Activated CD4-positive, alpha-beta T cell treated with anti-CD3 and anti-CD28 coated beads for 4 hours (primary cell): ENCODE measurements around the gene GXYLT1.
"Not testable (repeated sequence)": the region's sequence is repeated elsewhere in the genome, so short reads cannot be mapped to it uniquely, and the experiment has no call there.

Source experiments
- DNase-seq, 2 donors: peaks; one replicate each; pipeline ENCODE4 v3.0.0-alpha.2; 2020

Gene GXYLT1

DNA sequence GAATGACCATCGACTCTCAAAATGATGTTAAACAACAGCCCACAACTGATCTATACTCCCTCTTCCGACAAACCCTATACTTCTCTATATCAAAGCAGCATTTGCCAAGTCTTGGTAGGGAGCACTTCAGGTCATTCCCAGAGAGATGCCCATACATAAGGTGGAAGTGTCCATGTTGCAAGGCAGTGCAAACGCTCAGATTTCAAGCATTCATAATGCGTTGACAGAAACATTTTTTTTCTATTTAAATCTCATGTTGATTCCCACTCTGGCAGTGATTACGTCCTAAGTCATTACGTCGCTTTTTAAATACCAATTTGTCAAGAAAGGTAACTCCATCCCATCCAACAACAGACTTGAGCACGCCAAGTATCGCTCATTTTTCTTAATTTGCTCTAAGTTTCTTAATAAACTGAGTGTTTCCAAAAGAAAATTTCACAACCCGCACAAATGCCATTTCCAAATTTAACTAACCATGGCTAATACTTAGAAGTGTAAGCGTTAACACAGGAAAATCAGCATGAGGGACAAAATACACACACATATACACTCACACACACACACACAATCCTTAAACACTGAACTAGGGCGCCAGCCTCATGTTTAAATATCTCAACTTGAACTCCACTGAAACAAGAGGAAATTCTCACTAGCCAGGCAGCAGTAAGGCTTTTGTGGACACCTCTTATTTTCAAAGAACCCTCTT is 1.1 kb downstream of the GXYLT1 start:
- no peak for DNase-seq

GRCh38 chr12:42141981-42142606 is 2.6 kb downstream of the GXYLT1 start:
- no peak for DNase-seq

DNA sequence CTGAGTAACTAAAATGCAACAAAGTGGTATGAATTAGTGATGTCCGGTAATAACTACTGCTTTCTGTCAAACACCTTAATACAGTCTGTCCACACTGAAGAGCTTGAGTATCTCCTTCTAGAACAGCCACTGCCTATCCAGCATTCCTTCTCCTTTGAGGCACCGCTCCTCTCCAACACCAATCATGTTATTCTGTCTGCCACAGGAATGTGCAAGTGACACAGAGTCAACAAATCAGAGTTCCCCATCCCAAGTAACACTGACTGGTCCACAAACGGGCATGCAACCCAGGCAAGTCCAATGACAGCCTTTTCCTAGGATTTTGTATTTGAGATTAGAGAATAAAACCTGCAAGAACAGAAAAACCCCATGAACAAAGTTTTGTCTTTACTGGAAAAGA is 3.8 kb downstream of the GXYLT1 start:
- DNase-seq, result no peak

GRCh38 chr12:42135259-42135814 is 9.3 kb downstream of the GXYLT1 start:
- DNase-seq, result no peak

DNA sequence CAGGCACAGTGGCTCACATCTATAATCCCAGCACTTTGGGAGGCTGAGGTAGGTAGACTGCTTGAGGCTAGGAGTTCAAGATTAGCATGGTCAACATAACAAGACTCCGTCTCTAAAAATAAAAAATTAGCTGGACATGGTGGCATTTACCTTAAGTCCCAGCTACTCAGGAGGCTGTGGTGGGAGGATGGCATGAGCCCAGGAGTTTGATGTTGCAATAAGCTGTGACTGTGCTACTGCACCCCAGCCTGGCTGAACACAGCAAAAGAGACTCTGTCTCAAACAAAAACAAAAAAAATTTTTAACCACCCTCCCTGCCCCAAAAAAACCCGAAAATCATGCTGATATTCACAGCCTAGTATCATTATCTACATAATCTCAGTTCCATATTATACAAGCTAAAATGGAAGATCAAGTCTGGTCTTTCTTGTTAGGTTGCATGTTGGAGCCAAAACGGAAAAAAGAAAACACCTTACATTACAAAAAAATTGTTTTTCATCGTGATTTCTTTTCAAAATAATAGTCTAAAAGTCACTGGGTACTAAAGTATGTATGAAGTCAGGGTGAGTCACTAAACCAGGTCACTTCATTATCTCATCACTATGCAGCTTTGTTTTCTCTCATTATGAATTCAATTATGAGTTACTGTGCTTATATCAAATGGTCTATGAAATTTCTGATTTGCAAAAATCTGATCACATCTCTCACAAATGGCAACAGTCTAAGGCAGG is 13.8 kb downstream of the GXYLT1 start:
- DNase-seq, result no peak

GRCh38 chr12:42129595-42130204 is 15.0 kb downstream of the GXYLT1 start:
- DNase-seq, result peak in 1 of 2 donors; percentile 16

GRCh38 chr12:42128888-42129287 is 15.8 kb downstream of the GXYLT1 start:
- DNase-seq, result no peak

DNA sequence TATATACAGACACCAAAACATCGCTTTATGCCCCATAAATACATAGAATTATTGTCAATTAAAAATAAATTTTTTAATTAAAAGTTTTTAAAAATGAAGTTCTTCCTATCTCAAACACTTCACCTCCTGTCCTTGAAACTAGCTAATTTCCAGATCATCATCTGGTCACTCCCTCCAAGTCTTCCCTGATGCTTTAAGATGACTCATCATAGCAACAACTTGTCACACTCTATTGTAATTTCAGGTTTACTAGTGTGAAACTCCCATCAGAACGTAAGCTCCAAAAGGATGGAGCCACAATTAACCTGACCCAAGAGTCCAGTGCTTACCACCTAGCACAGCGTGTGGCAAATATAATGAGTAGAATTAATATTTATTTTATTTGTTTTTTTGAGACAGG is 16.3 kb downstream of the GXYLT1 start:
- no peak for DNase-seq

DNA sequence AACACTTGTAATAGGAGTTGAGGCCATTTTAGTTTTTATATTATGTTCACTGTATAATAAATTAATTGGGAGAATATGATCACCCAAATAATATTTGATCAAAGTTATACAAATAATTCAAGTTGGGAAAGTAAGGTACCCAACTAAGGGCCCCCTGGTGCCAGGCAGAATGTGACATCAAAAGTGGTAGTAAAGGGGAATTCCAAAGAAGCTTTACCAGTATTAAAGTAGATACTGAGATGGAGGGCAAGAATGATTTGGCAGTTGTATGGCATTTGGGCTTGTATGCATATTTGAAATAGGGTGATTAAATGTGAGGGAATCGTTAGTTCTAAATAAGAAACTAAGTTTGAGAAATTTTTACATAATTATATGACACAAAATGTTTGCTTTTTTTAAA is 17.7 kb downstream of the GXYLT1 start:
- no peak for DNase-seq

DNA sequence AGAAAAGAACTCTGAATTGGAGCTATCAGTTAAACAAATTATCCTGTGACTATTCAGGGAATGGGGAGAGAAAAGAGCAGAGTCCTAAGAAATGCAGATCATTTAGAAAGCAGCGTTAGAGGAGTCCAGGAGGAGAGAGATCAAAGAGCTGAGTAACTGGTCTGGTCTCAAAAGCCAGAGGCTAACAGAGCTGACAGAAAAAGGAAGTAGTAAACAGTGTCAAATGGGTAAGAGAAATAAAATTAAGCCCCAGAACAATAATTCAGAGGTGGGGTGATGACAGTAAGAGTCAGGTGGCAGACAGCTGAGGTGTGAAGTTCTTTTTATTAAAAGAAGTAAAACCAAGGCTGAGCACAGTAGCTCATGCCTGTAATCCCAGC is 19.3 kb downstream of the GXYLT1 start:
- no peak for DNase-seq

DNA sequence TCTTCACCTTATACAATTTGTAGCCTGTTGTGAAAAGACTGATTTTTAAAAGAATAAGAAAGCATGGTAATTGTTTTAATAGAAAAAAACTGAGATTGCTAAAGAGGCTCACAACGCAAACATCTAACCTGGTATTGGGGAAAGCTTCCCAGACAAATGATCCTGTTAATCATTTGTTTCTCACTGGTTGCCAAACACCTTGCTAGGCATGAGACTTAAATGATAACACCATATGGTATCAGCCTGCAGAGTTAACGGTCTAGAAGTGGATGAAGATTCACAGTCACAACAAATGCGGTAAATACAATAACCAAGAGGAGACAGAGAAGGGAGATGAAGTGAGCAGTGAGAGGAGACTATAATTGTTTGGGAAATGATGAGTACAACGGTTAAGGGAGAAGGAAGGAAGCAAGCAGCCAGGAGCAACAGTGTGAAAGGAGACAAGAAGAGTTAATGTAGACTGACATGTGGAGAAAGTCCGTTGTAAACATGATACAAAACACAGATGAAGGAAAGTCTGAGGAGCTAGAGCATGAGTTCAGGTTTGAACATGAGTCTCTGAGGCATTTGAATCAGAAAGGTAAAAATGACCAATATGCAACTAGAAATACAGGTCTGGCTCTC is 19.8 kb downstream of the GXYLT1 start:
- DNase-seq, result no peak

DNA sequence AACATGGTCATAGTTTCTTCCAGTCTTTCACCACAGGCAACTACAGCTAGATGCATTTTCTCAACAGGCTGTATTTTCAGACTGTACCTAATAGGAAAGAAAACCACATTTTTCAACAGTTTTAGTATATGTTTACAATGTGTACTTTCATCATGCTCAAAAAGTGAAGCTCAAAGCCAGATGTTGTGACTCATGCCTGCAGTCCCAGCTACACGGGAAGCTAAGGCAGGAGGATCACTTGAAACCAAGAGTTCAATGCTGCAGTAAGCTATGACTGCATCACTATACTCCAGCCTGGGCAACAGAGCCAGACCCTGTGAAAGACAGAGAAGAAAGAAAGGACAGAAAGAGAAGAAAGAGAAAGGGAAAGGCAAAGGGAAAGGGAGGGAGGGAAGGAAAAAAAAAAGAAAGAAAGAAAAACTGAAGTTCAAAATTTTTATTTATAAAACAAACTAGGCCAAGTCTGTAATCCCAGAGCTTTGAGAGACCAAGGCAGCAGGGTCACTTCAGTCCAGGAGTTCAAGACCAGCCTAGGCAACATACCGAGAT is 25.5 kb downstream of the GXYLT1 start:
- DNase-seq, result no peak

GRCh38 chr12:42118136-42118879 is 26.4 kb downstream of the GXYLT1 start:
- DNase-seq, result no peak

DNA sequence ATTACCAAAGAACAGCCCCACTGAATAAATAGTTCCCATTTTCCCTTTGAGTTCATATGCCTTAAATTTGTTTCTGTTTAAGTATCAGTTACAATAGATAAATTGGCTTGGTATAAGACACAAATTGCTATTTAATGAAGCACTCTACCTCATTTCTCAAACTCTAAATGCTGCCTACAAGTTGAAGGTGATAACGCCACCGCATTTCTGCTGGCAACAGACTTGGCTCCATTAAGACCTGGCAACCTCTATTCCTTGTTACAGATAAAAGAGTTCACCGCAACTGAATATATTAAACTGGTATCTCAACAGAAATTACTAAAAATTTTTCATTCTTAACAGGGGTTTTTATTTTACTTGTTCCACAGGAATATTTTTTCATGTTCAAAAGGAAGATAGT is 35.6 kb downstream of the GXYLT1 start:
- DNase-seq, result no peak

- not testable (repeated sequence) for DNase-seq
These were observed 37.9 kb downstream of the GXYLT1 start for GRCh38 chr12:42106791-42107190.

GRCh38 chr12:42104784-42105183 is 39.9 kb downstream of the GXYLT1 start:
- DNase-seq, result no peak

DNA sequence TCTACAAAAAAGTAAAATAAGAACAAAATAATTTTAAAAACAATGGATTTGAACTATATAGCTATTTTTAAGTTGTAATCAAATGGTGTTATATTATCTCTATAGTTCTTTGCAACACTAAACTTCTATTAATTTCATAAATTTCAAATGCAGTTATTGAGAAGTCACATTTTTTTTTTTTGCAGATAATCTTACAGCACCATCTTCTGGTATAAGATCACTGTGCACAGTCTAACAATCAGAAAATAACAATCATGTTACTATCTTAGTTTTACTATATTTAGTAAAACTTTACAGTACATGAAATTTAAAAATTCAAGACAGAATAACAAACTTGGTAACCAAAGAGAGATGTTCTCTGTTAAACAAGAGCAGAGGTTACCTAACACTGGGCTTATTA is 40.6 kb downstream of the GXYLT1 start:
- DNase-seq, result no peak

DNA sequence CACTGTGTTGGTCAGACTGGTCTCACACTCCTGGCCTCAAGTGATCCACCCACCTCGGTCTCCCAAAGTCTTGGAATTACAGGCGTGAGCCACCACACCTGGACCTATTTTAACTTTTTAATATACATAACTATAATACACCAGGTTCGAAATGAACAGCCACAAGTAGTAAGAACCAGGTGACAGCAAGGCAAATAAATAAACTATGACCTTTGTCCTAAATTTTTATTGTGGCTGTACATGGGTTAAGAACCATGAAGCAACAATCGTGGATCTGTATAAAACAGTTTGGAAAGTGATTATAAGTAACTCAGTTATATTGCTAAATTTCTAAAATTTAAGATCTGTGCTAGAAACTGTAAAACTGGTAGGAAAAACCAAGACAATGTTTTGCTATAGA is 41.5 kb downstream of the GXYLT1 start:
- no peak for DNase-seq

- DNase-seq, result no peak
These were observed 42.0 kb downstream of the GXYLT1 start for GRCh38 chr12:42102720-42103119.

- no peak for DNase-seq
These were observed 45.2 kb downstream of the GXYLT1 start for GRCh38 chr12:42099433-42099832.

DNA sequence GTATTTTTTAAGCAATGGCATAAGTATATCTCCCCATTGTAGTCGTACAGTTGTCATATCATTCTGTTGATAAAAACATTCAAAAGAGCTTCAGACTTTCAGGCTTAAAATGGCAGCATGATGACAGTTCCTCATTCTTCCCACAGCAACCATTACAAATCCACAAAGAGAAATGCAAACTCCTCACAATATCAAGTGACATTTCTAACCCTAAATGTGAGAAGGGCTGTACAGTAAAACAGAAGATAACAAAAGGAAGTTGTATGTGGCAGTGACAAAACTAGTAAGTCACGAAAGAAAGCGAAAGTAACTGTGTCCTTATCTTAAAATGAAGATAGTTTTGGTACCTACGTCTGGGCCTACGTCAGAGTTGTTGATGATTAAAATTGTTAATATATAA is 46.7 kb downstream of the GXYLT1 start:
- DNase-seq, result peak in 1 of 2 donors; percentile 4

DNA sequence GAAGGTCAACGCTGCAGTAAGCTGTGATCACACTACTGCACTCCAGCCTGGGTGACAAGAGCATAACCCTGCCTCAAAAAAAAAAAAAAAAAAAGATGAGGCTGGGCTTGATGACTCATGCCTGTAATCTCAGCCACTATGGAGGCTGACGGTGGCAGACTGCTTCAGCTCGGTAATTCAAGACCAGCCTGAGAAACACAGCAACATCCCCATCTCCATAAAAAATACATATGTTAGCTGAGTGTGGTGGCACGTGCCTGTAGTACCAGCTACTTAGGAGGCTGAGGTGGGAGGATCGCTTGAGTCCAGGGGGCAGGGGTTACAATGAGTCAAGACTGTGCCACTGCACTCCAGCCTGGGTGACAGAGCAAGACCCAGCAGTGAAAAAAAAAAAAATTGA is 50.4 kb downstream of the GXYLT1 start:
- DNase-seq, result peak; percentile 10 to 14
